OCI-LY7 (cell line): ENCODE data around the gene BAZ1A. TPM values are rescaled to one million over a fixed set of nuclear protein-coding genes. Genes with fewer than 3 reads are reported as not detected.

Source experiments
- BruUV-seq: library from RNA; stranded (reverse); fragments of 400-500 nt; replicated peaks from 2 replicates; lab custom pipeline; 2021; lab: Mats Ljungman, UMichigan
- CTCF ChIA-PET: fragments of 300-600 bp; sonication (Branson Sonifier 250); formaldehyde crosslinking; loops from one replicate; lab custom pipeline; 2022; ENCODE audit warnings: antibody characterized with exemption; ENCODE audit not compliant: unreplicated experiment; lab: Charles Lee
- POLR2A ChIA-PET: fragments of 300-600 bp; sonication (Branson Sonifier 250); formaldehyde crosslinking; loops from one replicate; lab custom pipeline; 2022; ENCODE audit warnings: antibody characterized with exemption; lab: Charles Lee
- DNase-seq: peaks from one replicate; pipeline ENCODE4 v3.0.0-alpha.2; 2015; ENCODE audit warnings: low spot score
- H2AFZ ChIP-seq: fragments of 200-600 bp; sonication (generic), shearing (Covaris generic); 2 replicates; pipeline ENCODE4 v1.6.1; 2014; ENCODE audit warnings: mild to moderate bottlenecking, antibody characterized with exemption, low read length, moderate library complexity
- H3K27ac ChIP-seq: fragments of 200-600 bp; sonication (generic); 2 replicates; pipeline ENCODE4 v1.5.1; 2014; ENCODE audit warnings: mixed run types, low read depth, mild to moderate bottlenecking, moderate library complexity, low read length, inconsistent platforms; ENCODE audit not compliant: poor library complexity, severe bottlenecking
- H3K36me3 ChIP-seq: fragments of 200-600 bp; sonication (generic); 2 replicates; pipeline ENCODE4 v1.6.1; 2014; ENCODE audit warnings: mild to moderate bottlenecking, antibody characterized with exemption, low read length, moderate library complexity, mixed read lengths; ENCODE audit not compliant: insufficient read depth
- H3K4me1 ChIP-seq: fragments of 200-600 bp; sonication (generic); 2 replicates; pipeline ENCODE4 v1.5.1; 2014; ENCODE audit warnings: mild to moderate bottlenecking, low read length; ENCODE audit not compliant: insufficient read depth, poor library complexity, severe bottlenecking
- H3K4me2 ChIP-seq: fragments of 200-600 bp; sonication (generic); 2 replicates; pipeline ENCODE4 v1.6.1; 2014; ENCODE audit warnings: mild to moderate bottlenecking, low read length
- H3K4me3 ChIP-seq: fragments of 200-600 bp; sonication (generic); 2 replicates; pipeline ENCODE4 v1.5.1; 2014; ENCODE audit warnings: mild to moderate bottlenecking, low read depth, low read length; ENCODE audit not compliant: poor library complexity, severe bottlenecking
- H3K79me2 ChIP-seq: fragments of 200-600 bp; sonication (generic); 2 replicates; pipeline ENCODE4 v1.6.1; 2016; ENCODE audit warnings: low read depth, mild to moderate bottlenecking, low read length, moderate library complexity, mixed read lengths; ENCODE audit not compliant: insufficient read depth
- H3K9me2 ChIP-seq: fragments of 200-600 bp; sonication (generic); 2 replicates; pipeline ENCODE4 v1.6.1; 2016; ENCODE audit warnings: mild to moderate bottlenecking, low read length, mixed read lengths; ENCODE audit not compliant: insufficient read depth
- H3K9me3 ChIP-seq: fragments of 200-600 bp; sonication (generic); 2 replicates; pipeline ENCODE4 v1.6.1; 2014; ENCODE audit warnings: mild to moderate bottlenecking, mixed run types, low read length, mixed read lengths
- H4K20me1 ChIP-seq: fragments of 200-600 bp; sonication (generic); 2 replicates; pipeline ENCODE4 v1.6.1; 2014; ENCODE audit warnings: mild to moderate bottlenecking, antibody characterized with exemption, low read length, moderate library complexity, mixed read lengths; ENCODE audit not compliant: insufficient read depth
- EZH2phosphoT487 ChIP-seq: fragments of 200-600 bp; sonication (generic); IDR thresholded peaks from 2 replicates; pipeline ENCODE4 v1.6.1; 2018; ENCODE audit warnings: low read depth, borderline replicate concordance, mild to moderate bottlenecking, mixed run types, antibody characterized with exemption, low read length, moderate library complexity, mixed read lengths
- intact Hi-C: fragments of 100-400 bp; cut with micrococcal nuclease; formaldehyde crosslinking; loops from one replicate; pipeline ENCODE4 v1.10.0; 2022; ENCODE audit not compliant: unreplicated experiment
- total RNA-seq, 2 experiments: library from RNA; depleted of rRNA in 1 of 2; stranded (reverse); fragments of >200 nt in 1 of 2; shearing (Covaris generic) in 1 of 2; gene quantifications; 2 replicates each; pipeline ENCODE4 v1.2.3, GENCODE V29; 2014 to 2022
- TF ChIP-seq, protein P1 (sequence below): fragments of 200-600 bp; sonication (generic); conservative IDR thresholded peaks from 2 replicates; pipeline ENCODE4 v1.5.1; 2014; ENCODE audit warnings: mild to moderate bottlenecking, antibody characterized with exemption, low read length, moderate library complexity, mixed read lengths

The BAZ1A gene
- total RNA-seq, 2 experiments from 2014 or later = 42.2 to 58.6 TPM

DNA sequence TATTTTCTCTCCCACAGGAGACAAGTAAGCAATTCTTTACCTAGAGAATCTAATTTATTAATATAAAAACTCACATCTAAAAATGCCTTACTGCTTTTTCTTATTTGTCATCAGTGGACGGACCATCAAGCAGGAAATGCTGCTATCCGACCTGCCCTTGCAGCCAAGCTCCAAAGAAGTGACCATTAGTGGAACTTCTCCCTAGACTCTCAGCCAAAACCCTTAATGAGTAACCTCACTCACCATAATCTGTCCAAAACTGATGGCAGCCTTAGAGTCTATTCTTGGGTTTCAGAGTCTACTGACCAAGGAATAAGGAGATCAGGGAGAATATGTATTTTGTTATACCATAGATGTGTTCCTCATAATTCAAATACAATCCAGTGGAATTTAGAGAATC is 99.8 kb downstream of the BAZ1A start:
- intact Hi-C loops = no loop called here
- Histone ChIP-seq H4K20me1 (no peaks in the 10 kb centered on the region), H3K4me1 (no peaks in the 10 kb centered on the region), H2AFZ (no peak overlapping the region), H3K4me2 (no peak overlapping the region), H3K27ac (no peak overlapping the region), H3K36me3 (peaks cover 95% of the 10 kb centered on the region), H3K9me2 (no peaks in the 10 kb centered on the region), H3K9me3 (no peaks in the 10 kb centered on the region), H3K4me3 (no peak overlapping the region), H3K79me2 (no peaks in the 10 kb centered on the region)
- ChIA-PET POLR2A (no interaction called here), CTCF (no interaction called here)
- BruUV-seq = no TSS peak
- TF ChIP-seq EZH2phosphoT487 = no peak
- TF ChIP-seq, protein P1, sequence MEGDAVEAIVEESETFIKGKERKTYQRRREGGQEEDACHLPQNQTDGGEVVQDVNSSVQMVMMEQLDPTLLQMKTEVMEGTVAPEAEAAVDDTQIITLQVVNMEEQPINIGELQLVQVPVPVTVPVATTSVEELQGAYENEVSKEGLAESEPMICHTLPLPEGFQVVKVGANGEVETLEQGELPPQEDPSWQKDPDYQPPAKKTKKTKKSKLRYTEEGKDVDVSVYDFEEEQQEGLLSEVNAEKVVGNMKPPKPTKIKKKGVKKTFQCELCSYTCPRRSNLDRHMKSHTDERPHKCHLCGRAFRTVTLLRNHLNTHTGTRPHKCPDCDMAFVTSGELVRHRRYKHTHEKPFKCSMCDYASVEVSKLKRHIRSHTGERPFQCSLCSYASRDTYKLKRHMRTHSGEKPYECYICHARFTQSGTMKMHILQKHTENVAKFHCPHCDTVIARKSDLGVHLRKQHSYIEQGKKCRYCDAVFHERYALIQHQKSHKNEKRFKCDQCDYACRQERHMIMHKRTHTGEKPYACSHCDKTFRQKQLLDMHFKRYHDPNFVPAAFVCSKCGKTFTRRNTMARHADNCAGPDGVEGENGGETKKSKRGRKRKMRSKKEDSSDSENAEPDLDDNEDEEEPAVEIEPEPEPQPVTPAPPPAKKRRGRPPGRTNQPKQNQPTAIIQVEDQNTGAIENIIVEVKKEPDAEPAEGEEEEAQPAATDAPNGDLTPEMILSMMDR = no peak
- DNase-seq = no peak

DNA sequence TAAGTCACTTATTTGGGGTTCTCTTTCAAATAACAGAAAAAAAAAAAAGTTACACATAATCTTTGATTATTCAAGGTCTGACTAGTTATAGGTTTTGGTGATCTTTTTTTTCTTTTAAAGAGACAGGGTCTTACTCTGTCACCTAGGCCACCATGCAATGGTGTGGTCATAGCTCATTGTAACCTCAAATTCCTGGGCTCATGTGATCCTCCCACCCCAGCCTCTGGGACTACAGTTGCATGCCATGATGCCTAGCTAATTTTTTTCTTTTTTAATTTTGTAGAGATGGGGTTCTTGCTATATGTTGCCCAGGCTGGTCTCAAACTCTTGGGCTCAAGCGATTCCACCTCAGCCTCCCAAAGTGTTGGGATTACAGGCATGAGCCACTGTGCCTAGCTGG is 104.3 kb downstream of the BAZ1A start:
- H3K36me3 ChIP-seq = peaks cover 94% of the 10 kb centered on the region
- H3K27ac ChIP-seq = no peak overlapping the region
- CTCF ChIA-PET = no interaction called here
- H3K4me2 ChIP-seq = no peak overlapping the region
- no peaks in the 10 kb centered on the region for H3K4me1 ChIP-seq
- BruUV-seq = no TSS peak
- intact Hi-C loops = no loop called here
- TF ChIP-seq, protein P1 = no peak
- TF ChIP-seq EZH2phosphoT487 = no peak
- H3K4me3 ChIP-seq = no peak overlapping the region
- H3K9me3 ChIP-seq = no peaks in the 10 kb centered on the region
- DNase-seq = no peak
- no peak overlapping the region for H2AFZ ChIP-seq
- H3K9me2 ChIP-seq = no peaks in the 10 kb centered on the region
- H4K20me1 ChIP-seq = no peaks in the 10 kb centered on the region
- H3K79me2 ChIP-seq = no peaks in the 10 kb centered on the region
- POLR2A ChIA-PET = interaction anchor here (0.6 to 1.0 kb wide), 3 partner anchors 8 to 348 kb away, joined by 3 read pairs; no protein-coding TSS in a partner anchor

DNA sequence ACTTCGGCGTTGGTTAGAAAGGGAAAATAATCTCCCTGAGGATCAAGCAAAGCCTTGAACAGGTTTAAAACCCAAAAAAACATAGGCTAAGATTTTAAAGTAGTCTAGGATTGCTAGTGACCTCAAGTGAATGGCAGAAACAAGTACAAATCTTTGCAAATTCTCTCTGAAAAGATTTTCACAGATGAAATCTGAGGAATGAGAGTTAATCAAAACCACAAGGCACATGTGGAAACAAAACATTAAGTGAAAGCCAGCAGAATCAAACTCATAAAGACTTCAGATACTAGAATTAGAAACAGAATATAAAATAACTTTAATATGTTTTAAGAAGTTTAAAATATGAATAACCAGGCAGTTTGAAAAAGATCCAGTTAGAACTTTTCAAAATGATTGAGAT is 108.6 kb downstream of the BAZ1A start:
- Histone ChIP-seq H4K20me1 (no peaks in the 10 kb centered on the region), H2AFZ (no peak overlapping the region), H3K27ac (no peak overlapping the region), H3K4me3 (no peak overlapping the region), H3K9me2 (no peaks in the 10 kb centered on the region), H3K79me2 (no peaks in the 10 kb centered on the region), H3K9me3 (no peaks in the 10 kb centered on the region), H3K4me1 (no peaks in the 10 kb centered on the region), H3K4me2 (no peak overlapping the region), H3K36me3 (peaks cover 99% of the 10 kb centered on the region)
- TF ChIP-seq EZH2phosphoT487 = no peak
- TF ChIP-seq, protein P1 = no peak
- no TSS peak for BruUV-seq
- DNase-seq = no peak
- ChIA-PET POLR2A (interaction anchor here (1.2 to 1.5 kb wide), 4 partner anchors 13 to 180 kb away, joined by 3 to 5 read pairs (median 3); no protein-coding TSS in a partner anchor), CTCF (no interaction called here)
- intact Hi-C loops = loop anchor here (10.0 kb wide), 1 partner anchor 202 kb away; no protein-coding TSS in a partner anchor
